Psoas muscle (tissue), 8 donors: Measurements from ENCODE around the gene UGT1A7. TPM values are rescaled to one million over a fixed set of nuclear protein-coding genes. Genes with fewer than 3 reads are reported as not detected.

Experiments used
- ATAC-seq, 4 donors: fragments of 200-7000 bp; cut with Tn5 transposase; one replicate each; pipeline ENCODE4 v1.9.1; 2020; ENCODE audit warnings: moderate library complexity in 3 of 4, mild to moderate bottlenecking in 2 of 4
- DNase-seq, 2 donors: peaks; one replicate each; pipeline ENCODE4 v3.0.0-alpha.2; 2020
- H3K27ac ChIP-seq: fragments of 200-600 bp; one replicate; pipeline ENCODE4 v1.8.0; 2022
- H3K27me3 ChIP-seq, 3 donors: fragments of 200-600 bp in 1 of 3; one replicate each; pipeline versions ENCODE4 v1.6.1 to v1.8.0; 2013 to 2022; ENCODE audit warnings: low read length in 2 of 3, mild to moderate bottlenecking in 2 of 3, moderate library complexity in 1 of 3; ENCODE audit not compliant: insufficient read depth in 3 of 3
- H3K36me3 ChIP-seq, 2 donors: fragments of 200-600 bp in 1 of 2; one replicate each; pipeline versions ENCODE4 v1.6.1 to v1.8.0; 2013 to 2022; ENCODE audit warnings: low read depth in 1 of 2, mild to moderate bottlenecking in 1 of 2, moderate library complexity in 1 of 2; ENCODE audit not compliant: insufficient read depth in 1 of 2
- H3K4me1 ChIP-seq: fragments of 200-600 bp; one replicate; pipeline ENCODE4 v1.8.0; 2022
- H3K4me3 ChIP-seq: fragments of 200-600 bp; one replicate; pipeline ENCODE4 v1.8.0; 2022; ENCODE audit warnings: mild to moderate bottlenecking
- H3K9me3 ChIP-seq: fragments of 200-600 bp; one replicate; pipeline ENCODE4 v1.8.0; 2022
- WGBS, 3 donors: extraction: QIAGEN DNeasy Blood & Tissue Kit; methylation state at CpG; one replicate each; pipeline versions ENCODE4 v1.1.6 to v1.1.7; 2013; 5-methylcytosine and 5-hydroxymethylcytosine counted together
- intact Hi-C, 2 donors: fragments of 100-400 bp; cut with DNase I; formaldehyde crosslinking; loops; one replicate each; pipeline versions ENCODE4 v1.11.0 to v1.14.2; 2022
- polyA plus RNA-seq, 3 donors: library from polyadenylated mRNA; stranded (reverse); fragments of 200-250 nt; gene quantifications; one replicate each; pipeline ENCODE4 v1.2.3, GENCODE V29; 2013
- total RNA-seq, 4 donors: library from RNA; stranded (reverse); fragmentation: NEBNext Ultra II Directional in 2 of 4; extraction: Animal tissue kit (Norgen Biotek cat#: 25700) in 2 of 4; gene quantifications; one replicate each; pipeline versions ENCODE4 v1.2.1 to v1.2.4, GENCODE V29; 2021 to 2023
- TF ChIP-seq, protein P1 (sequence below): fragments of 200-600 bp; IDR thresholded peaks from one replicate; pipeline ENCODE4 v1.8.0; 2022; ENCODE audit warnings: antibody characterized with exemption
- donor health status: healthy with polysubstance abuse.
- donor health status: DM: no; HTN: no; CAD: no; lungs with moderate emphysema.
- donor health status: Bipolar disorder and iron deficiency.
- donor health status: healthy.
- donor health status: DM: yes; HTN: yes; CAD: no.
- donor health status: DM: no; HTN: no; CAD: no.
- donor health status: DM: no; HTN: no; CAD: no.
- donor health status: DM: yes; HTN: yes; CAD: no.

UGT1A7 gene
- total and polyA plus RNA-seq, 7 donors, result not detected

DNA sequence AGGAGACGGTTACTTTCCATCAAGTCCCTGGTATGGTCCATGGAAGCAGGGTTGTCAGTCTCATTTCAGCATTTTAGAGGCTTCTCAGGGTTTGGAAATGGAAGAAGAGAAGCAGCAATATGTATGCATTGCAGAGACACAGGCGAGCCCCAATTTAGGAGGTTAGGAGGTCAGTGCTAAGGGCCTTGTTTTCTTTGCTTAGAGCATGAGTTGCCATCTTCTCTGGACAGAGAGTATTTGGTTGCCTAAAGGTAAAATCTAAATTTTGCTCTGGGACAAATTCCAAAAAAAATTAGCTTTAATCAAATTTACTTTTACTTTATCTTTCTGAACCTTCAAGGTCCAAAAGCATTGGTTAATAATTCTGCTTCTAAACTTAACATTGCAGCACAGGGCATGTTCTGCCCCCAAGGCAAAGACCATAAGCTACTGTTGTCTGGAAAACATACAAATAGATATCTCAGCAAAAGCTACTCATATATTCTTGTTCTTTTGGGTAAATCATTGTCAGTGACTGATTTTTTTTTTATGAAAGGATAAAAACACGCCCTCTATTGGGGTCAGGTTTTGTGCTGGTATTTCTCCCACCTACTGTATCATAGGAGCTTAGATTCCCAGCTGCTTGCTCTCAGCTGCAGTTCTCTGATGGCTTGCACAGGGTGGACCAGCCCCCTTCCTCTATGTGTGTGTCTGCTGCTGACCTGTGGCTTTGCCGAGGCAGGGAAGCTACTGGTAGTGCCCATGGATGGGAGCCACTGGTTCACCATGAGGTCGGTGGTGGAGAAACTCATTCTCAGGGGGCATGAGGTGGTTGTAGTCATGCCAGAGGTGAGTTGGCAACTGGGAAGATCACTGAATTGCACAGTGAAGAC is 10.2 kb upstream of the UGT1A7 start, which contains the start of gene UGT1A9:
UGT1A9 (plus strand) TSS at position 609 of the 872 bp plus-strand sequence; CDS start at position 646, 37 bp downstream.
- Histone ChIP-seq H3K9me3 (no peaks in the 10 kb centered on the region), H3K4me1 (no peaks in the 10 kb centered on the region), H3K27ac (no peak within 1 kb of the TSS), H3K4me3 (no peak within 1 kb of the TSS), H3K27me3 (no peaks in the 10 kb centered on the region), H3K36me3 (no peaks in the 10 kb centered on the region)
- no peak for DNase-seq
- no peak for ATAC-seq
- 73 to 84% (median 84%) methylated on average over 5 of the region's 5 CpGs for WGBS, 3 donors
- TF ChIP-seq, protein P1, sequence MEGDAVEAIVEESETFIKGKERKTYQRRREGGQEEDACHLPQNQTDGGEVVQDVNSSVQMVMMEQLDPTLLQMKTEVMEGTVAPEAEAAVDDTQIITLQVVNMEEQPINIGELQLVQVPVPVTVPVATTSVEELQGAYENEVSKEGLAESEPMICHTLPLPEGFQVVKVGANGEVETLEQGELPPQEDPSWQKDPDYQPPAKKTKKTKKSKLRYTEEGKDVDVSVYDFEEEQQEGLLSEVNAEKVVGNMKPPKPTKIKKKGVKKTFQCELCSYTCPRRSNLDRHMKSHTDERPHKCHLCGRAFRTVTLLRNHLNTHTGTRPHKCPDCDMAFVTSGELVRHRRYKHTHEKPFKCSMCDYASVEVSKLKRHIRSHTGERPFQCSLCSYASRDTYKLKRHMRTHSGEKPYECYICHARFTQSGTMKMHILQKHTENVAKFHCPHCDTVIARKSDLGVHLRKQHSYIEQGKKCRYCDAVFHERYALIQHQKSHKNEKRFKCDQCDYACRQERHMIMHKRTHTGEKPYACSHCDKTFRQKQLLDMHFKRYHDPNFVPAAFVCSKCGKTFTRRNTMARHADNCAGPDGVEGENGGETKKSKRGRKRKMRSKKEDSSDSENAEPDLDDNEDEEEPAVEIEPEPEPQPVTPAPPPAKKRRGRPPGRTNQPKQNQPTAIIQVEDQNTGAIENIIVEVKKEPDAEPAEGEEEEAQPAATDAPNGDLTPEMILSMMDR, result no peak
- intact Hi-C loops, result no loop called here

DNA sequence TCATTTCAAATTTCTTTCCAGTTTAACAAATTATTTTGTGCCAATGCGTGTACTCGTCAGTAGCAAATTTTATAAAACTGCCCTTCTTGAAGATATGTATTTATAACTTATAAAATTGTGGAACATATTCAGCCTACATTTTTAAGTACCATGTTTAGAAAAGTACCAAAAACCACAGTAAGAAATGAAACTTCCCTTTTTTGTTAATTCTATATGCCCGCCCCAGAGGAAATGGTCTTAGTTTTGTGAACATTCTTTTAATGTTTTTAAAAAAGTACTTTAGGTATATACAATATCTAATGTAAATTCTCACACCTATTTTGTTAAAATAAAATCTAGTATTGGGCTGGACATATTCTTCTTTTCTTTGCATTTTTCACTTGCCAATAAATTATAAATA is 8.8 kb upstream of the UGT1A7 start:
- intact Hi-C loops, result no loop called here
- DNase-seq, result no peak
- no peaks in the 10 kb centered on the region for H3K36me3 ChIP-seq
- no peaks in the 10 kb centered on the region for H3K27me3 ChIP-seq
- 74 to 88% (median 75%) methylated on average over 3 of the region's 3 CpGs for WGBS, 3 donors
- ATAC-seq, result no peak
- H3K4me1 ChIP-seq, result no peaks in the 10 kb centered on the region
- H3K27ac ChIP-seq, result no peak overlapping the region
- H3K9me3 ChIP-seq, result no peaks in the 10 kb centered on the region
- TF ChIP-seq, protein P1, result no peak
- H3K4me3 ChIP-seq, result no peak overlapping the region

DNA sequence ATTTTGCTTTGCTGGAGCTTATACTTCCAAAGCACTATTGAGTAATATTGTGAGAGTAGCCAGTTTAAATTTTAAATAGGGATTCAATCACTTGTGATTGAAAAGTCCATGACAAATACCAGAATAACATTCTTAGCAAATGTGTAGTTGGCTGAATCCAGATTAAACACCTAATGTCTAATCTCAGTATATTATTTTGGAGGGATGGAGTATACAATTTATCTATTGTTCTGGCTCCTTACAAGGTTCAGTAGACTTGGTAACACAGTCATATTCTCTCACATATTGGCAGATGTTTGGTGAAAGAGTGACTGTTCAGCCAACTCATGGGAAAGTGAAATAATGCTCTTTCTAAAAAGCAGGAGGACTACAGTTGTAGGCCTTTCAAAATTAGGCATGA is 7.8 kb upstream of the UGT1A7 start:
- DNase-seq (no peak), ATAC-seq (no peak)
- H3K27me3 ChIP-seq, result no peaks in the 10 kb centered on the region
- no peaks in the 10 kb centered on the region for H3K36me3 ChIP-seq
- no peak overlapping the region for H3K27ac ChIP-seq
- no peaks in the 10 kb centered on the region for H3K4me1 ChIP-seq
- H3K4me3 ChIP-seq, result no peak overlapping the region
- no peaks in the 10 kb centered on the region for H3K9me3 ChIP-seq
- TF ChIP-seq, protein P1, result no peak
- intact Hi-C loops, result no loop called here

DNA sequence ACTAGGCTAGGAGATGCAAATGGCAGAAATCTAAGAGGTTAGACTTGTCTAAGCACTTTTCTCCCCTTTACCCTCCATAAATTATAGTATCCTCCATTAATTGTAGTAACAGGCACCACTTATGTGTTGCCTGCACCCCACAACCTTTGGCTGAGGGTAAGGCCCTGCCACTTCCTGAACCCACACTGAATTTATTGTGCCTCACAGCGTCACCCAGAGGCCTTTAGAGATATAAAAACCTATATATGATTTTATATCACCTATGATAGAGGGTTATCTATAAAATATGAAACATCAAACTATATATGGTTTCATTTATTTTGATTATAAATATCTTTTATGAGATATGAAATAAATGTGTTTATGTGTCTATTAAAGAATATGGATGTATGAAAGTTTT is 7.4 kb upstream of the UGT1A7 start:
- Histone ChIP-seq H3K4me1 (no peaks in the 10 kb centered on the region), H3K4me3 (no peak overlapping the region), H3K36me3 (no peaks in the 10 kb centered on the region), H3K27ac (no peak overlapping the region), H3K27me3 (no peaks in the 10 kb centered on the region), H3K9me3 (no peaks in the 10 kb centered on the region)
- no peak for DNase-seq
- 41 to 58% (median 49%) methylated on average over 1 of the region's 1 CpG for WGBS, 3 donors
- TF ChIP-seq, protein P1, result no peak
- ATAC-seq, result no peak
- intact Hi-C loops, result no loop called here

DNA sequence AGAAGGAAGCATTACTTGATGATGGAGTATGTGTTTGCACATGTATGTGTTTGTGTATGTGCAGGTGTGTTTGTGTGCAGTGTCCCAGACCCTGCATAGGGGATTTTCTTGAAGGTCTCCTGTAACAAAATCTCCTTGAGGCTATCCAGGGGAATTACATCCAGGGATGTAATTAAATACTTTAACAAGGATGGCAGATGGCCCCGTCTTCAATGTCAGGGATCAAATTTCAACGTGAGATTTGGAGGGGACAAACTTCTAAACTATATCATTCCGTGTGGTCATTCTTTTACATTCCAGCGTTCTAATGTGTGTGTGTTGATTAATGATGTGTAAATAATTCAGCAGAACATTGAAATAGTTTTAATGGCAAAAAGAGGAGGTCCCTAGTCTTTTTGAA is 6.7 kb upstream of the UGT1A7 start:
- Histone ChIP-seq H3K36me3 (no peaks in the 10 kb centered on the region), H3K27ac (no peak overlapping the region), H3K4me3 (no peak overlapping the region), H3K9me3 (no peaks in the 10 kb centered on the region), H3K27me3 (no peaks in the 10 kb centered on the region), H3K4me1 (no peaks in the 10 kb centered on the region)
- TF ChIP-seq, protein P1, result no peak
- no peak for DNase-seq
- intact Hi-C loops, result no loop called here
- no peak for ATAC-seq
- WGBS, 3 donors, result 10 to 17% (median 15%) methylated on average over 4 of the region's 4 CpGs
